ENCODE data around the gene COTL1.

Gene COTL1

GRCh38 chr16:84618581-84619460 lies 943 bp upstream of the COTL1 start:
- no peak overlapping the region for H3K4me3 ChIP-seq (ENCODE audit: low read length, poor library complexity, severe bottlenecking)
- no peaks in the 10 kb centered on the region for H3K27me3 ChIP-seq (ENCODE audit: insufficient read depth, low read length, poor library complexity, severe bottlenecking)
- no peak overlapping the region for H3K4me2 ChIP-seq (ENCODE audit: low read depth, low read length, poor library complexity, severe bottlenecking)
- H3K79me2 ChIP-seq (ENCODE audit: insufficient read depth, low read length) = no peaks in the 10 kb centered on the region
- TF ChIP-seq CTCF (conservative IDR thresholded peaks at IDR 0.05; ENCODE audit: low read length) (no peak), EZH2phosphoT487 (IDR thresholded peaks at IDR 0.05; ENCODE audit: borderline replicate concordance) (no peak)
- H2AFZ ChIP-seq (ENCODE audit: low read length) = no peak overlapping the region
- no peaks in the 10 kb centered on the region for H3K4me1 ChIP-seq (ENCODE audit: insufficient read depth, low read length, poor library complexity, severe bottlenecking)
- H3K9me3 ChIP-seq (ENCODE audit: insufficient read depth, low read depth, low read length) = no peaks in the 10 kb centered on the region
- H4K20me1 ChIP-seq (ENCODE audit: insufficient read depth, low read length, poor library complexity, severe bottlenecking) = no peaks in the 10 kb centered on the region
- no peak overlapping the region for H3K9ac ChIP-seq (ENCODE audit: low read depth, low read length, poor library complexity, severe bottlenecking)
- H3K36me3 ChIP-seq (ENCODE audit: insufficient read depth, low read length) = no peaks in the 10 kb centered on the region
- no peaks in the 10 kb centered on the region for H3F3A ChIP-seq (ENCODE audit: low read depth)
- no peaks in the 10 kb centered on the region for H3K9me2 ChIP-seq (replicated peaks; ENCODE audit: low read depth, low read length)

DNA sequence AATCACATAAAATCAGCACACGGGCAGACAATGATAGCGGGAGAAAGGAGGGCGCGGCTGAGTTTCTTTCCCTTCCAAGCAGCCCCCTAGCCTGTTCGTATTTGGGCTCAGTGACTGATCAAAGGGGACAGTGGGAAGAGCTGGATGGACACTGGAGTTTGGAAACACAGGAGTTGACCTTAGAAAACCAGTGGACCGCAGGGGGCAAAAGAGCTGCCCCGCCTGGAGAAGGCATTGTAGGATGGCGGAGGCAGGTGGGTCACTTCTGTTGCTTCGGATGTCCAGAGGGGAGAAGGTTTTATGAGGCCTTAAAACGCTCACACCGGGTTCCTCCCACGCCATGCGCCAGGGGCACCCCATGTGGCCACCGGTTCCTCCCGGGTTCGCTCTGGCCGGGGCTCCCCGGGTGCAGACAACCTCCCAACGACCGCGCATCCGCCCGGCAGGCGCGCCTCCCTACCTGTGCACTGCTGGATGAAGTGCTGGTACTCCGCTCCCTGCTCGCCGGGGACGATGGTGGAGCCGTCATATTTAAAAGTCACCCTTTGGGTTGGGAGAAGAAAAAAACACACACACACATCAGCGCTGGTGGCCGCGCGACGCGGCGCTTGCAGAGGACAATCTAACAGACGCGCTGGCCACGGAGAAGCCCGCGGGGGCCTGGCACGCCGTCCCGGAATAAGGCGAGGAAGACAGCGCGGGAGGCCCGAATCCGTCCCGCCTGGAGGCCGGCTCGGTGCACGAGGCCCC lies 662 bp downstream of the COTL1 start:
- no peak overlapping the region for H2AFZ ChIP-seq (ENCODE audit: low read length)
- no peak for TF ChIP-seq CTCF (conservative IDR thresholded peaks at IDR 0.05; ENCODE audit: low read length)
- no peak for TF ChIP-seq EZH2phosphoT487 (IDR thresholded peaks at IDR 0.05; ENCODE audit: borderline replicate concordance)
- H3K4me1 ChIP-seq (ENCODE audit: insufficient read depth, low read length, poor library complexity, severe bottlenecking) = no peaks in the 10 kb centered on the region
- H3K79me2 ChIP-seq (ENCODE audit: insufficient read depth, low read length) = no peaks in the 10 kb centered on the region
- H3K36me3 ChIP-seq (ENCODE audit: insufficient read depth, low read length) = no peaks in the 10 kb centered on the region
- H3F3A ChIP-seq (ENCODE audit: low read depth) = no peaks in the 10 kb centered on the region
- H4K20me1 ChIP-seq (ENCODE audit: insufficient read depth, low read length, poor library complexity, severe bottlenecking) = no peaks in the 10 kb centered on the region
- H3K9ac ChIP-seq (ENCODE audit: low read depth, low read length, poor library complexity, severe bottlenecking) = no peak overlapping the region
- H3K4me2 ChIP-seq (ENCODE audit: low read depth, low read length, poor library complexity, severe bottlenecking) = no peak overlapping the region
- no peaks in the 10 kb centered on the region for H3K9me2 ChIP-seq (replicated peaks; ENCODE audit: low read depth, low read length)
- no peak overlapping the region for H3K4me3 ChIP-seq (ENCODE audit: low read length, poor library complexity, severe bottlenecking)
- H3K9me3 ChIP-seq (ENCODE audit: insufficient read depth, low read depth, low read length) = no peaks in the 10 kb centered on the region
- no peaks in the 10 kb centered on the region for H3K27me3 ChIP-seq (ENCODE audit: insufficient read depth, low read length, poor library complexity, severe bottlenecking)

DNA sequence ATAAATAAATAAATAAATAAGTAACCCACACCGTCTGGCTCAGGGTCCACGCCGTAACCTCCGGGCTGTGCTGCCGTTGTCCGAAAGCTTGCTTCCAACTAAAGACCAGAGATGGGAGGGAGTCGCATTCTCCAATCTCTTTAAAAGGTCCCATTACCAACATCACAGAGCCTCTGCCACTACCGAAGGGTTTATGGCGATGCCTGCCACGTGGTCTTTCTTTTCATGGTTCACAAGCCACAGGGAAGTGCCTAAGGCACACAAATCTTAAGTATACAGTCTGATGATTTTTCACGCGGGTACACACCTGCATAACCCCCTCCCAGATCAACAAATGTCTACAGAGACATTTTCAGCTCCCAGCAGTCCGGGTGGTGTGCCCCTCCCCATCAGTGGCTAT lies 1.4 kb downstream of the COTL1 start:
- H3K9me2 ChIP-seq (replicated peaks; ENCODE audit: low read depth, low read length) = no peaks in the 10 kb centered on the region
- no peak overlapping the region for H2AFZ ChIP-seq (ENCODE audit: low read length)
- H3K9ac ChIP-seq (ENCODE audit: low read depth, low read length, poor library complexity, severe bottlenecking) = no peak overlapping the region
- no peaks in the 10 kb centered on the region for H3K4me1 ChIP-seq (ENCODE audit: insufficient read depth, low read length, poor library complexity, severe bottlenecking)
- H3K27me3 ChIP-seq (ENCODE audit: insufficient read depth, low read length, poor library complexity, severe bottlenecking) = no peaks in the 10 kb centered on the region
- no peak overlapping the region for H3K4me2 ChIP-seq (ENCODE audit: low read depth, low read length, poor library complexity, severe bottlenecking)
- H3K9me3 ChIP-seq (ENCODE audit: insufficient read depth, low read depth, low read length) = no peaks in the 10 kb centered on the region
- no peaks in the 10 kb centered on the region for H3K36me3 ChIP-seq (ENCODE audit: insufficient read depth, low read length)
- no peaks in the 10 kb centered on the region for H3F3A ChIP-seq (ENCODE audit: low read depth)
- H4K20me1 ChIP-seq (ENCODE audit: insufficient read depth, low read length, poor library complexity, severe bottlenecking) = no peaks in the 10 kb centered on the region
- TF ChIP-seq CTCF (conservative IDR thresholded peaks at IDR 0.05; ENCODE audit: low read length) (no peak), EZH2phosphoT487 (IDR thresholded peaks at IDR 0.05; ENCODE audit: borderline replicate concordance) (no peak)
- no peak overlapping the region for H3K4me3 ChIP-seq (ENCODE audit: low read length, poor library complexity, severe bottlenecking)
- H3K79me2 ChIP-seq (ENCODE audit: insufficient read depth, low read length) = no peaks in the 10 kb centered on the region

All from Loucy (cell line).